Measurements from ENCODE around the gene PREX1.
"Not testable (repeated sequence)": the region's sequence is repeated elsewhere in the genome, so short reads cannot be mapped to it uniquely, and the experiment has no call there.

The PREX1 gene

GRCh38 chr20:48790473-48791003 lies 37.3 kb downstream of the PREX1 start:
- DNase-seq: no peak

GRCh38 chr20:48789781-48790472 lies 37.9 kb downstream of the PREX1 start:
- DNase-seq: no peak

GRCh38 chr20:48789185-48789668 lies 38.6 kb downstream of the PREX1 start:
- no peak for DNase-seq

GRCh38 chr20:48788486-48789072 lies 39.2 kb downstream of the PREX1 start:
- DNase-seq: no peak

- DNase-seq: peak; percentile 84 to 86
These were observed 39.9 kb downstream of the PREX1 start for GRCh38 chr20:48787861-48788375.

GRCh38 chr20:48786951-48787705 lies 40.7 kb downstream of the PREX1 start:
- no peak for DNase-seq

- DNase-seq: no peak
These were observed 42.0 kb downstream of the PREX1 start for GRCh38 chr20:48785801-48786200.

GRCh38 chr20:48785256-48785655 lies 42.5 kb downstream of the PREX1 start:
- no peak for DNase-seq

- no peak for DNase-seq
These were observed 43.5 kb downstream of the PREX1 start for GRCh38 chr20:48784273-48784641.

- no peak for DNase-seq
These were observed 44.1 kb downstream of the PREX1 start for GRCh38 chr20:48783533-48784272.

GRCh38 chr20:48782901-48783308 lies 44.9 kb downstream of the PREX1 start:
- no peak for DNase-seq

- DNase-seq: no peak
These were observed 45.7 kb downstream of the PREX1 start for GRCh38 chr20:48782053-48782452.

- DNase-seq: no peak
These were observed 46.2 kb downstream of the PREX1 start for GRCh38 chr20:48781634-48782033.

- no peak for DNase-seq
These were observed 48.4 kb downstream of the PREX1 start for GRCh38 chr20:48779435-48779834.

GRCh38 chr20:48777821-48778220 lies 50.0 kb downstream of the PREX1 start:
- no peak for DNase-seq

- DNase-seq: peak; percentile 30 to 35
These were observed 50.8 kb downstream of the PREX1 start for GRCh38 chr20:48777005-48777404.

GRCh38 chr20:48776306-48776705 lies 51.5 kb downstream of the PREX1 start:
- DNase-seq: no peak

- not testable (repeated sequence) for DNase-seq
These were observed 52.3 kb downstream of the PREX1 start for GRCh38 chr20:48775545-48775944.

- DNase-seq: no peak
These were observed 53.1 kb downstream of the PREX1 start for GRCh38 chr20:48774696-48775095.

GRCh38 chr20:48773837-48774418 lies 53.9 kb downstream of the PREX1 start:
- peak; percentile 66 to 70 for DNase-seq

- peak; percentile 95 to 97 for DNase-seq
These were observed 55.4 kb downstream of the PREX1 start for GRCh38 chr20:48772183-48772976.

Measured in AML-193 (cell line).